Measurements from ENCODE around the gene STK24. TPM values are rescaled to one million over a fixed set of nuclear protein-coding genes. Genes with fewer than 3 reads are reported as not detected.

STK24 gene
- total RNA-seq, 5 donors from 2014 or later (not counting 1 experiment from before 2014, with no cell fraction given): 92.1 to 143 (median 113) TPM

GRCh38 chr13:98535501-98536354 lies 41.2 kb downstream of the STK24 start:
- H3K27me3 ChIP-seq (replicated peaks in 1 of 2; ENCODE audit: control insufficient read depth in 2 of 2, extremely low read depth in 1 of 2, insufficient read depth in 2 of 2, low read length in 1 of 2): no peaks in the 10 kb centered on the region
- no peaks in the 10 kb centered on the region for H3K9me3 Mint-ChIP-seq
- H3K9me3 ChIP-seq: no peaks in the 10 kb centered on the region
- 76% methylated on average over 5 of the region's 13 CpGs for WGBS (ENCODE audit: insufficient coverage)
- peaks cover 94% of the 10 kb centered on the region in 3 donors for H3K4me1 Mint-ChIP-seq
- H3K27me3 Mint-ChIP-seq: no peaks in the 10 kb centered on the region
- H3K4me3 ChIP-seq (ENCODE audit: control insufficient read depth in 1 of 2, extremely low read depth in 1 of 2, low read length in 1 of 2): no peak overlapping the region
- H3K36me3 ChIP-seq (ENCODE audit: control insufficient read depth in 2 of 2, extremely low read depth in 1 of 2, insufficient read depth in 1 of 2, low read length in 1 of 2): peaks cover 0 to 6% of the 10 kb centered on the region in 2 donors
- peaks cover 28% of the 10 kb centered on the region for H3K36me3 Mint-ChIP-seq
- H3K27ac Mint-ChIP-seq: peak overlapping the region; percentile 52 to 76
- POLR2A ChIA-PET: no interaction called here
- H3K4me3 Mint-ChIP-seq: peak overlapping the region; percentile 21 to 61 (median 40)
- CTCF ChIA-PET: interaction anchor here in 1 of 2 donors (1.0 kb wide), 2 partner anchors 10 to 16 kb away, joined by 4 to 10 read pairs; no protein-coding TSS in a partner anchor
- peaks cover 5 to 80% of the 10 kb centered on the region in 2 experiments for H3K4me1 ChIP-seq (ENCODE audit: control insufficient read depth in 1 of 2, extremely low read depth in 1 of 2, insufficient read depth in 2 of 2, low read length in 2 of 2)
- ATAC-seq (replicated peaks in 1 of 4): peak in 1 of 4 experiments; percentile 29
- no peak overlapping the region for H3K27ac ChIP-seq (ENCODE audit: low read length)
- no peak for DNase-seq

DNA sequence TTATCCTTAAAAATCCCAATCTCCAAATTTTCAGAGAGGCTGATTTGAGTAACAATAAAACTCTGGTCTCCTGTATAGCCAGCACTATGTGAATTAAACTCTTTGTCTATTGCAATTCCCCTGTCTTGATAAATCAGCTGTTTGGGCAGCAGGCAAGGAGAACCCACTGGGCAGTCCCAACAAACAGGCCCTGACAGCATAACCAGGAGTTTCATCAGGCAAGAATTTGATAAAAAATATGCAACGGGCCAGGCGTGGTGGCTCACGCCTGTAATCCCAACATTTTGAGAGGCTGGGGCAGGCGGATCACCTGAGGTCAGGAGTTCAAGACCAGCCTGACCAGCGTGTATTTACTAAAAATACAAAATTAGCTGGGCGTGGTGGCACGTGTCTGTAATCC lies 42.1 kb downstream of the STK24 start:
- POLR2A ChIA-PET: no interaction called here
- H3K27me3 Mint-ChIP-seq: no peaks in the 10 kb centered on the region
- 93% methylated on average over 7 of the region's 7 CpGs for WGBS (ENCODE audit: insufficient coverage)
- no peak for ATAC-seq (replicated peaks in 1 of 4)
- Histone ChIP-seq H3K27ac (ENCODE audit: low read length) (no peak overlapping the region), H3K4me1 (ENCODE audit: control insufficient read depth in 1 of 2, extremely low read depth in 1 of 2, insufficient read depth in 2 of 2, low read length in 2 of 2) (peaks cover 5 to 84% of the 10 kb centered on the region in 2 experiments), H3K36me3 (ENCODE audit: control insufficient read depth in 2 of 2, extremely low read depth in 1 of 2, insufficient read depth in 1 of 2, low read length in 1 of 2) (peaks cover 0 to 6% of the 10 kb centered on the region in 2 donors), H3K4me3 (ENCODE audit: control insufficient read depth in 1 of 2, extremely low read depth in 1 of 2, low read length in 1 of 2) (no peak overlapping the region), H3K9me3 (no peaks in the 10 kb centered on the region), H3K27me3 (replicated peaks in 1 of 2; ENCODE audit: control insufficient read depth in 2 of 2, extremely low read depth in 1 of 2, insufficient read depth in 2 of 2, low read length in 1 of 2) (no peaks in the 10 kb centered on the region)
- H3K27ac Mint-ChIP-seq: no peak overlapping the region
- peaks cover 28% of the 10 kb centered on the region for H3K36me3 Mint-ChIP-seq
- CTCF ChIA-PET: no interaction called here
- no peaks in the 10 kb centered on the region for H3K9me3 Mint-ChIP-seq
- DNase-seq: no peak
- H3K4me1 Mint-ChIP-seq: peaks cover 94 to 96% (median 94%) of the 10 kb centered on the region in 3 donors
- H3K4me3 Mint-ChIP-seq: peak overlapping the region in 1 of 3 donors; percentile 27

- no peaks in the 10 kb centered on the region for H3K9me3 Mint-ChIP-seq
- H3K27ac Mint-ChIP-seq: peak overlapping the region; percentile 60 to 69
Measured at GRCh38 chr13:98533912-98534311, 43.0 kb downstream of the STK24 start.

DNA sequence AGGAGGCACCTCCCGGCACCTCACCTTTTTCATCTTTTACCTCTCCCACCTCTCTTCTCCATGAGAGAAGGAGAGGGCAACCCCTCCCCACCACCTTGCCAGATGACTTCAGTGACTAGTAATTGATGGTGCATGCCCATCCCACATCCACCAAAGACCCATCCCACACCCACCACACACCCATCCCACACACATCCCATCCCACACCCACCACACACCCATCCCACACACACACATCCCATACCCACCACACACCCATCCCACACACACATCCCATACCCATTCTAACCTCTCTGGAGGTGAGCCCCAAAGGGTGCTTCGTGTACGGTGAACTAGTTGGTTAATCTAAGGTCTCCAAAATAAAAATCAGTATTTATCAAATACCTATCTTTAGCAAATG lies 44.7 kb downstream of the STK24 start:
- Mint-ChIP-seq H3K27me3 (no peaks in the 10 kb centered on the region), H3K27ac (no peak overlapping the region), H3K4me3 (no peak overlapping the region), H3K36me3 (peaks cover 14% of the 10 kb centered on the region), H3K4me1 (peaks cover 89 to 93% (median 92%) of the 10 kb centered on the region in 3 donors), H3K9me3 (no peaks in the 10 kb centered on the region)
- DNase-seq (no peak), ATAC-seq (replicated peaks in 1 of 4) (no peak)
- no peak overlapping the region for H3K27ac ChIP-seq (ENCODE audit: low read length)
- H3K4me3 ChIP-seq (ENCODE audit: control insufficient read depth in 1 of 2, extremely low read depth in 1 of 2, low read length in 1 of 2): no peak overlapping the region
- peaks cover 0 to 3% of the 10 kb centered on the region in 2 donors for H3K36me3 ChIP-seq (ENCODE audit: control insufficient read depth in 2 of 2, extremely low read depth in 1 of 2, insufficient read depth in 1 of 2, low read length in 1 of 2)
- H3K27me3 ChIP-seq (replicated peaks in 1 of 2; ENCODE audit: control insufficient read depth in 2 of 2, extremely low read depth in 1 of 2, insufficient read depth in 2 of 2, low read length in 1 of 2): no peaks in the 10 kb centered on the region
- ChIA-PET CTCF (interaction anchor here in 1 of 2 donors (0.6 kb wide), 1 partner anchor 22 kb away, joined by 4 read pairs; no protein-coding TSS in a partner anchor), POLR2A (no interaction called here)
- WGBS (ENCODE audit: insufficient coverage): 85% methylated on average over 2 of the region's 3 CpGs
- H3K4me1 ChIP-seq (ENCODE audit: control insufficient read depth in 1 of 2, extremely low read depth in 1 of 2, insufficient read depth in 2 of 2, low read length in 2 of 2): peaks cover 0 to 85% of the 10 kb centered on the region in 2 experiments
- H3K9me3 ChIP-seq: no peaks in the 10 kb centered on the region

More at GRCh38 chr13:98533912-98534311, 43.0 kb downstream of the STK24 start:
- H3K9me3 ChIP-seq: no peaks in the 10 kb centered on the region
- Mint-ChIP-seq H3K4me3 (no peak overlapping the region), H3K27me3 (no peaks in the 10 kb centered on the region), H3K4me1 (peaks cover 94 to 96% (median 94%) of the 10 kb centered on the region in 3 donors), H3K36me3 (peaks cover 19% of the 10 kb centered on the region)
- DNase-seq: no peak
- H3K4me1 ChIP-seq (ENCODE audit: control insufficient read depth in 1 of 2, extremely low read depth in 1 of 2, insufficient read depth in 2 of 2, low read length in 2 of 2): peaks cover 3 to 85% of the 10 kb centered on the region in 2 experiments
- WGBS (ENCODE audit: insufficient coverage): 80% methylated on average over 4 of the region's 9 CpGs
- ChIA-PET CTCF (no interaction called here), POLR2A (interaction anchor here in 1 of 2 donors (0.6 kb wide), 1 partner anchor 26 kb away, joined by 3 read pairs; no protein-coding TSS in a partner anchor)
- H3K4me3 ChIP-seq (ENCODE audit: control insufficient read depth in 1 of 2, extremely low read depth in 1 of 2, low read length in 1 of 2): no peak overlapping the region
- ATAC-seq (replicated peaks in 1 of 4): peak in 1 of 4 experiments; percentile 13
- H3K27ac ChIP-seq (ENCODE audit: low read length): no peak overlapping the region
- no peaks in the 10 kb centered on the region for H3K27me3 ChIP-seq (replicated peaks in 1 of 2; ENCODE audit: control insufficient read depth in 2 of 2, extremely low read depth in 1 of 2, insufficient read depth in 2 of 2, low read length in 1 of 2)
- peaks cover 0 to 6% of the 10 kb centered on the region in 2 donors for H3K36me3 ChIP-seq (ENCODE audit: control insufficient read depth in 2 of 2, extremely low read depth in 1 of 2, insufficient read depth in 1 of 2, low read length in 1 of 2)

- 89% methylated on average over 6 of the region's 7 CpGs for WGBS (ENCODE audit: insufficient coverage)
- Histone ChIP-seq H3K9me3 (no peaks in the 10 kb centered on the region), H3K4me1 (ENCODE audit: control insufficient read depth in 1 of 2, extremely low read depth in 1 of 2, insufficient read depth in 2 of 2, low read length in 2 of 2) (peaks cover 0 to 82% of the 10 kb centered on the region in 2 experiments), H3K27ac (ENCODE audit: low read length) (no peak overlapping the region), H3K36me3 (ENCODE audit: control insufficient read depth in 2 of 2, extremely low read depth in 1 of 2, insufficient read depth in 1 of 2, low read length in 1 of 2) (peaks cover 0 to 3% of the 10 kb centered on the region in 2 donors), H3K4me3 (ENCODE audit: control insufficient read depth in 1 of 2, extremely low read depth in 1 of 2, low read length in 1 of 2) (no peak overlapping the region), H3K27me3 (replicated peaks in 1 of 2; ENCODE audit: control insufficient read depth in 2 of 2, extremely low read depth in 1 of 2, insufficient read depth in 2 of 2, low read length in 1 of 2) (no peaks in the 10 kb centered on the region)
- Mint-ChIP-seq H3K4me3 (no peak overlapping the region), H3K27me3 (no peaks in the 10 kb centered on the region), H3K36me3 (peaks cover 5% of the 10 kb centered on the region), H3K9me3 (no peaks in the 10 kb centered on the region), H3K4me1 (peaks cover 89 to 93% (median 92%) of the 10 kb centered on the region in 3 donors), H3K27ac (peak overlapping the region in 1 of 2 donors; percentile 36)
- DNase-seq (no peak), ATAC-seq (replicated peaks in 1 of 4) (no peak)
- ChIA-PET POLR2A (no interaction called here), CTCF (interaction anchor here in 1 of 2 donors (0.5 to 1.1 kb wide), 2 partner anchors 13 to 37 kb away, joined by 3 to 4 read pairs; no protein-coding TSS in a partner anchor)
Measured at GRCh38 chr13:98530217-98530616, 46.7 kb downstream of the STK24 start.

DNA sequence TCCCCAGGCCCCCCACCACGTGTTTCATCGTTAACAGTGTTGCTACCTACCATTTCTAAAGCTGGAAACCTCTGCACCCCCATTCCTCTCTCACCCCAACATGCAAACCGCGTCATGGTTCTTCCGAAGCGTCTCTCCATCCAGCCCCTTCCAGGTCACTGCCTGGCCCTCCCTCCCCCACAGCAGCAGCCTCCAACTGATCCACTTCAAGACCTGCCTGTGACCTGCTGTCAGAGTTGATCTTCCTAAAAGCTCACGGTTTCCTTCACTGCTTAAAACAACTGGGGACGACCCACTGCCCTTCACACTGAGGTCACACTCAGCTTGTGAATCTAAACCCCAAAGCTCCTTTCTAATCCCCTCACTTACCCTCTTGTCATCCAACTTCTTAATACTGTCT lies 47.7 kb downstream of the STK24 start:
- ATAC-seq (replicated peaks in 1 of 4): no peak
- Histone ChIP-seq H3K4me1 (ENCODE audit: control insufficient read depth in 1 of 2, extremely low read depth in 1 of 2, insufficient read depth in 2 of 2, low read length in 2 of 2) (peaks cover 0 to 84% of the 10 kb centered on the region in 2 experiments), H3K27me3 (replicated peaks in 1 of 2; ENCODE audit: control insufficient read depth in 2 of 2, extremely low read depth in 1 of 2, insufficient read depth in 2 of 2, low read length in 1 of 2) (no peaks in the 10 kb centered on the region), H3K9me3 (no peaks in the 10 kb centered on the region), H3K4me3 (ENCODE audit: control insufficient read depth in 1 of 2, extremely low read depth in 1 of 2, low read length in 1 of 2) (no peak overlapping the region), H3K27ac (ENCODE audit: low read length) (no peak overlapping the region), H3K36me3 (ENCODE audit: control insufficient read depth in 2 of 2, extremely low read depth in 1 of 2, insufficient read depth in 1 of 2, low read length in 1 of 2) (peaks cover 0 to 3% of the 10 kb centered on the region in 2 donors)
- 90% methylated on average over 8 of the region's 8 CpGs for WGBS (ENCODE audit: insufficient coverage)
- H3K4me1 Mint-ChIP-seq: peaks cover 87 to 95% (median 91%) of the 10 kb centered on the region in 3 donors
- ChIA-PET CTCF (no interaction called here), POLR2A (no interaction called here)
- peak overlapping the region in 1 of 2 donors; percentile 68 for H3K27ac Mint-ChIP-seq
- H3K36me3 Mint-ChIP-seq: peaks cover 5% of the 10 kb centered on the region
- H3K9me3 Mint-ChIP-seq: no peaks in the 10 kb centered on the region
- no peaks in the 10 kb centered on the region for H3K27me3 Mint-ChIP-seq
- no peak for DNase-seq
- no peak overlapping the region for H3K4me3 Mint-ChIP-seq
